Endothelial cell of umbilical vein (primary cell): ENCODE results near the gene TMEM217. TPM values are rescaled to one million over a fixed set of nuclear protein-coding genes. Genes with fewer than 3 reads are reported as not detected.

Experiments
- BruUV-seq: library from RNA; stranded (reverse); fragments of 400-500 nt; replicated peaks from 2 replicates; lab custom pipeline; 2021; lab: Mats Ljungman, UMichigan
- CTCF ChIA-PET: fragments of 300-600, 350-600 bp; sonication (Branson Sonifier 250); formaldehyde crosslinking; loops from one replicate; lab custom pipeline; 2021; ENCODE audit warnings: antibody characterized with exemption, inconsistent platforms; lab: Charles Lee
- POLR2A ChIA-PET: fragments of 300-600, 350-600 bp; sonication (Branson Sonifier 250); formaldehyde crosslinking; loops from one replicate; lab custom pipeline; 2021; ENCODE audit warnings: antibody characterized with exemption, inconsistent platforms; lab: Charles Lee
- DNase-seq: peaks from one replicate; pipeline ENCODE4 v3.0.0-alpha.2; 2011; ENCODE audit warnings: low read depth, low spot score
- FAIRE-seq: peaks from 2 replicates; lab custom pipeline; 2011; peaks lifted over from hg19 to GRCh38; lab: Jason Lieb, UNC
- H2AFZ ChIP-seq: 2 replicates; pipeline ENCODE4 v1.6.0; 2012; ENCODE audit warnings: low read depth, low read length, control low read depth, inconsistent platforms
- H3K27ac ChIP-seq: 2 replicates; pipeline ENCODE4 v1.5.1; 2011; ENCODE audit warnings: low read depth, mild to moderate bottlenecking, control low read depth, low read length, moderate library complexity; ENCODE audit not compliant: insufficient read depth
- H3K27me3 ChIP-seq, 2 experiments: 2 replicates each; pipeline versions ENCODE4 v1.6.0 to v1.6.1; 2011; ENCODE audit warnings: low read length in 2 of 2, mixed read lengths in 1 of 2; ENCODE audit not compliant: control insufficient read depth in 2 of 2, insufficient read depth in 2 of 2
- H3K36me3 ChIP-seq, 2 experiments: 2 replicates in 1 of 2; 3 replicates in 1 of 2; pipeline ENCODE4 v1.5.1; 2011; ENCODE audit warnings: low read length in 2 of 2, mild to moderate bottlenecking in 1 of 2, moderate library complexity in 1 of 2; ENCODE audit not compliant: control insufficient read depth in 2 of 2, insufficient read depth in 2 of 2; ENCODE audit errors: extremely low read depth in 1 of 2
- H3K4me1 ChIP-seq: 3 replicates; pipeline ENCODE4 v1.5.1; 2011; ENCODE audit warnings: mild to moderate bottlenecking, low read length; ENCODE audit not compliant: control insufficient read depth, insufficient read depth; ENCODE audit errors: extremely low read depth
- H3K4me2 ChIP-seq: 2 replicates; pipeline ENCODE4 v1.6.1; 2011; ENCODE audit warnings: low read length, control low read depth, mixed read lengths; ENCODE audit not compliant: insufficient read depth
- H3K4me3 ChIP-seq, 3 experiments: fragments of 200-600 bp in 1 of 3; sonication (generic), shearing (Covaris generic) in 1 of 3; replicated peaks in 1 of 3; 2 replicates each; pipeline ENCODE4 v1.5.1; 2011 to 2016; ENCODE audit warnings: control low read depth in 3 of 3, low read length in 3 of 3, mild to moderate bottlenecking in 2 of 3, inconsistent platforms in 1 of 3, low read depth in 1 of 3, moderate library complexity in 1 of 3; ENCODE audit not compliant: insufficient read depth in 1 of 3
- H3K79me2 ChIP-seq: 2 replicates; pipeline ENCODE4 v1.6.0; 2012; ENCODE audit warnings: low read length, inconsistent platforms; ENCODE audit not compliant: control insufficient read depth, insufficient read depth
- H3K9ac ChIP-seq: replicated peaks from 2 replicates; pipeline ENCODE3; 2011; ENCODE audit warnings: low read length, control low read depth; ENCODE audit not compliant: insufficient read depth; ENCODE audit errors: extremely low read depth
- H3K9me1 ChIP-seq: replicated peaks from 3 replicates; pipeline ENCODE4 v1.6.0; 2011; ENCODE audit warnings: mild to moderate bottlenecking, low read length; ENCODE audit not compliant: control insufficient read depth, insufficient read depth; ENCODE audit errors: extremely low read depth
- H3K9me3 ChIP-seq: replicated peaks from 2 replicates; pipeline ENCODE4 v1.5.1; 2012; ENCODE audit warnings: low read length, inconsistent platforms; ENCODE audit not compliant: control insufficient read depth, insufficient read depth
- H4K20me1 ChIP-seq: replicated peaks from 2 replicates; pipeline ENCODE3; 2011; ENCODE audit warnings: mild to moderate bottlenecking, low read length; ENCODE audit not compliant: control insufficient read depth, insufficient read depth; ENCODE audit errors: extremely low read depth
- CTCF ChIP-seq, 2 donors: IDR thresholded peaks; 1 replicate in 1 of 2; 2 replicates in 1 of 2; pipeline ENCODE4 v1.5.1; 2011; ENCODE audit warnings: low read length in 2 of 2, mild to moderate bottlenecking in 2 of 2, moderate library complexity in 2 of 2, control low read depth in 1 of 2, inconsistent platforms in 1 of 2, low read depth in 1 of 2; ENCODE audit not compliant: insufficient read depth in 1 of 2; ENCODE audit errors: extremely low read depth in 1 of 2
- EZH2 ChIP-seq: IDR thresholded peaks from 2 replicates; pipeline ENCODE4 v1.6.1; 2012; ENCODE audit warnings: borderline replicate concordance, low read depth, mild to moderate bottlenecking, moderate library complexity, low read length, inconsistent platforms; ENCODE audit not compliant: severe bottlenecking
- FOS ChIP-seq: IDR thresholded peaks from 2 replicates; pipeline ENCODE4 v1.6.1; 2011; ENCODE audit warnings: mild to moderate bottlenecking, low read length, moderate library complexity, borderline replicate concordance; ENCODE audit not compliant: insufficient read depth
- GATA2 ChIP-seq: IDR thresholded peaks from 2 replicates; pipeline ENCODE4 v1.7.0; 2011; ENCODE audit warnings: low read depth, mild to moderate bottlenecking, moderate library complexity, mixed read lengths, low read length; ENCODE audit not compliant: insufficient read length, insufficient read depth
- JUN ChIP-seq: IDR thresholded peaks from 2 replicates; pipeline ENCODE4 v1.6.1; 2011; ENCODE audit warnings: borderline replicate concordance, low read depth; ENCODE audit not compliant: insufficient read length, insufficient read depth
- MAX ChIP-seq: IDR thresholded peaks from 2 replicates; pipeline ENCODE4 v1.6.1; 2011; ENCODE audit not compliant: insufficient read depth, insufficient read length
- POLR2A ChIP-seq: IDR thresholded peaks from 2 replicates; pipeline ENCODE4 v1.6.1; 2012; ENCODE audit warnings: low read depth, mild to moderate bottlenecking, control low read depth, low read length
- POLR2AphosphoS5 ChIP-seq: IDR thresholded peaks from 2 replicates; pipeline ENCODE4 v1.6.1; 2012; ENCODE audit warnings: low read depth, mild to moderate bottlenecking, control low read depth, low read length, moderate library complexity; ENCODE audit not compliant: insufficient read depth
- dilution Hi-C: fragments of 300-500 bp; cut with MboI; formaldehyde crosslinking; loops from one replicate; pipeline ENCODE4 v1.15.0; 2019; ENCODE audit warnings: low sequenced_read_pairs; ENCODE audit not compliant: extremely low pct_ligation_motif_present
- intact Hi-C: fragments of 100-400 bp; cut with micrococcal nuclease; formaldehyde crosslinking; loops from one replicate; pipeline ENCODE4 v1.10.0; 2022
- polyA plus RNA-seq, 4 experiments: library from polyadenylated mRNA; depleted of rRNA in 3 of 4; stranded (reverse) in 3 of 4; unstranded in 1 of 4; fragments of >200 nt; gene quantifications; 2 replicates each; pipeline versions ENCODE4 v1.2.1 to v1.2.3, GENCODE V29; 2011 to 2012; ENCODE audit warnings: missing spikeins in 1 of 4
- total RNA-seq: library from RNA; stranded (reverse); gene quantifications from 2 replicates; pipeline ENCODE4 v1.2.3, GENCODE V29; 2021

The TMEM217 gene
- total and polyA plus RNA-seq, 2 donors (not counting 3 experiments of a cell fraction or from before 2014, with no cell fraction given), result 6.8 to 15.8 TPM

- Histone ChIP-seq H3K9me1 (no peaks in the 10 kb centered on the region), H3K4me2 (peak overlapping the region; percentile 65), H3K27ac (peak overlapping the region; percentile 99), H4K20me1 (no peaks in the 10 kb centered on the region), H3K9me3 (no peaks in the 10 kb centered on the region), H3K79me2 (no peaks in the 10 kb centered on the region), H3K9ac (peak overlapping the region; percentile 79), H3K4me3 (no peak overlapping the region), H3K27me3 (no peaks in the 10 kb centered on the region), H3K4me1 (peaks cover 58% of the 10 kb centered on the region), H2AFZ (peak overlapping the region; percentile 61), H3K36me3 (no peaks in the 10 kb centered on the region)
- peak; percentile 81 for TF ChIP-seq FOS
- TF ChIP-seq JUN, result peak; percentile 91
- peak; percentile 9 for TF ChIP-seq GATA2
- peak; percentile 54 for TF ChIP-seq POLR2AphosphoS5
- peak; percentile 70 for TF ChIP-seq MAX
- no peak for TF ChIP-seq POLR2A
- TF ChIP-seq EZH2, result no peak
- TF ChIP-seq CTCF (IDR thresholded peaks at IDR 0.05; ENCODE audit: extremely low read depth in 1 of 2, insufficient read depth in 1 of 2, low read depth in 1 of 2, low read length in 2 of 2), result no peak
- intact Hi-C loops (loop anchor here (1.0 to 5.0 kb wide), 2 partner anchors 73 to 800 kb away; partner anchors contain the start of genes KCTD20 and PXT1), dilution Hi-C loops (no loop called here)
- DNase-seq (peak; percentile 97), FAIRE-seq (peak; percentile 70)
- POLR2A ChIA-PET, result interaction anchor here (0.6 to 1.2 kb wide), 3 partner anchors 15 to 73 kb away, joined by 3 to 6 read pairs (median 3); partner anchors contain the start of genes PIM1, TBC1D22B and TMEM217
- TSS peak; percentile 23 for BruUV-seq
- CTCF ChIA-PET, result interaction anchor here (0.9 to 1.9 kb wide), 6 partner anchors 9 to 34 kb away, joined by 3 to 8 read pairs (median 4); partner anchors contain the start of genes TBC1D22B and TMEM217
Observed at GRCh38 chr6:37242429-37243052, 15.4 kb downstream of the TMEM217 start.
